ENCODE data around the gene RAD51B. TPM values are rescaled to one million over a fixed set of nuclear protein-coding genes. Genes with fewer than 3 reads are reported as not detected.
A peak's percentile ranks its signal among the peaks of the same experiment; 100 is the strongest.

RAD51B gene
- total and polyA plus RNA-seq, 9 donors, result 21.6 to 70.1 (median 35.1) TPM

DNA sequence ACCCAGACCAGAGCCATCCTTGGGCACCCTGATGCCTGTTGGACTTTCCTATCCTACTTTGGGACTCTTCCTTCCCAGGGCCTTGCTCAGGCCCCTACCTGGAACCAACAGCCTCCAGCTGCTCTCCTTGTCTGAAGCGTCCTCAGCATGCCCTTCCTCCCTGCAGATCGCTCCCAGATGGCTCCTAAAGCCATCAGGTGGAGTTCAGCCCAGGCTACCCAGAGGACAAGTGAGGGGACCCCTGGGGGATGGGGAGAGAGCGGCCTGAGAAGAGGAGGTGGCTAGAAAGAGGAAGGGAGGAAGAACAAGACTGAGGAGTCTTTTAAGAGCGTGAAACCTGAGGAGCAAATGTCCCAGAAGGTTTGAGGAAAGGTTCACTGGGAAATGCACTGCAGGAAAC, 736.7 kb downstream of the RAD51B start:
- DNase-seq, result no peak
- H3K9me3 ChIP-seq, result no peaks in the 10 kb centered on the region
- peaks cover 6% of the 10 kb centered on the region for H3K4me1 ChIP-seq (ENCODE audit: insufficient read depth)
- no peak overlapping the region for H3K27ac ChIP-seq
- H3K36me3 ChIP-seq, result no peaks in the 10 kb centered on the region
- intact Hi-C loops (cut with DNase I), result loop anchor here in 1 of 4 donors (10.0 kb wide), 1 partner anchor 109 kb away; no protein-coding TSS in a partner anchor
- TF ChIP-seq, protein P1, sequence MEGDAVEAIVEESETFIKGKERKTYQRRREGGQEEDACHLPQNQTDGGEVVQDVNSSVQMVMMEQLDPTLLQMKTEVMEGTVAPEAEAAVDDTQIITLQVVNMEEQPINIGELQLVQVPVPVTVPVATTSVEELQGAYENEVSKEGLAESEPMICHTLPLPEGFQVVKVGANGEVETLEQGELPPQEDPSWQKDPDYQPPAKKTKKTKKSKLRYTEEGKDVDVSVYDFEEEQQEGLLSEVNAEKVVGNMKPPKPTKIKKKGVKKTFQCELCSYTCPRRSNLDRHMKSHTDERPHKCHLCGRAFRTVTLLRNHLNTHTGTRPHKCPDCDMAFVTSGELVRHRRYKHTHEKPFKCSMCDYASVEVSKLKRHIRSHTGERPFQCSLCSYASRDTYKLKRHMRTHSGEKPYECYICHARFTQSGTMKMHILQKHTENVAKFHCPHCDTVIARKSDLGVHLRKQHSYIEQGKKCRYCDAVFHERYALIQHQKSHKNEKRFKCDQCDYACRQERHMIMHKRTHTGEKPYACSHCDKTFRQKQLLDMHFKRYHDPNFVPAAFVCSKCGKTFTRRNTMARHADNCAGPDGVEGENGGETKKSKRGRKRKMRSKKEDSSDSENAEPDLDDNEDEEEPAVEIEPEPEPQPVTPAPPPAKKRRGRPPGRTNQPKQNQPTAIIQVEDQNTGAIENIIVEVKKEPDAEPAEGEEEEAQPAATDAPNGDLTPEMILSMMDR (IDR thresholded peaks at IDR 0.05), result no peak
- no peak for TF ChIP-seq EP300 (IDR thresholded peaks at IDR 0.05)
- TF ChIP-seq POLR2A (IDR thresholded peaks at IDR 0.05), result no peak
- 96 to 99% (median 96%) methylated on average over 4 of the region's 4 CpGs for WGBS, 3 donors
- H3K27me3 ChIP-seq, result no peaks in the 10 kb centered on the region
- H3K4me3 ChIP-seq, result no peak overlapping the region

DNA sequence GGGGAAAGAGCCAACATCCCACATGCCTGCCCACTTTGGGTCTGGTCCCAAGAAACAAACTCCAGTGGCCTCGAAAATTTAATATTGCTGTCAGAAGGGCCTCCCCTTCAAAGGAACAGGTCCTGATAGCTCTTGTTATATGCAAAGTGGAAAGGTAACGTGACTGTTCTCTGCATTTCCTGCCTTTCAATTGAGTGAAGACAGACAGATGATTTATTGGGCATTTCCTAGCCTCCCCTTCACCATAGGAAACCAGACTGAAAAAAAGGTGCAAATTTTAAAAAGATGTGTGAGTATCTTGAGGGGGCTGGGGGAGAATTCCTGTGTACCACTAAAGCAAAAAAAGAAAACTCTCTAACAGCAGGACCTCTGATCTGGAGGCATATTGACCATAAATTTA, 738.1 kb downstream of the RAD51B start:
- H3K36me3 ChIP-seq, result no peaks in the 10 kb centered on the region
- H3K27ac ChIP-seq, result no peak overlapping the region
- WGBS, 3 donors, result 81 to 88% (median 82%) methylated on average over 2 of the region's 2 CpGs
- intact Hi-C loops (cut with DNase I), result loop anchor here in 1 of 4 donors (10.0 kb wide), 1 partner anchor 107 kb away; no protein-coding TSS in a partner anchor
- H3K9me3 ChIP-seq, result no peaks in the 10 kb centered on the region
- TF ChIP-seq EP300 (IDR thresholded peaks at IDR 0.05), result no peak
- TF ChIP-seq, protein P1 (IDR thresholded peaks at IDR 0.05), result no peak
- TF ChIP-seq POLR2A (IDR thresholded peaks at IDR 0.05), result no peak
- no peaks in the 10 kb centered on the region for H3K27me3 ChIP-seq
- peaks cover 15% of the 10 kb centered on the region for H3K4me1 ChIP-seq (ENCODE audit: insufficient read depth)
- no peak for DNase-seq
- no peak overlapping the region for H3K4me3 ChIP-seq

DNA sequence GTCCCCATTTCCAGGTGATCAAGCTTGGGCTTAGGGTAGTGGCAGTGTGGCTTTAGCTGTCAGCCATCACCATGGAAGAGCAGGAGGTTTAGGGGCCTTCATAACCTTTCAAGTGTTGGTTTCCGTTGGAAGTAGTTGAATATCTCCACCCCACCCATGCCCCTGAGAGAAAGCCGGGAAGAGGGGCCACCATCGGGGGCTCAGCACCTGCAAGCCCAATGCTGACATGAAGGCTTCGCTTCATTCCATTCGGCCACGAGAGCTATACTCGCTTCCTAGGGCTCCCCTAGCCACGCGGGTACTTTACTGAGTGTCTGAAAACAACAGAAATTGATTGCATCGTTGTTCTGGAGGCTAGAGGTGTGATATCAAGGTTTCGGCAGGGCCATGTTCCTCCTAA, 738.5 kb downstream of the RAD51B start:
- peak in 1 of 5 donors; percentile 14 for DNase-seq
- intact Hi-C loops (cut with DNase I), result loop anchor here in 1 of 4 donors (10.0 kb wide), 1 partner anchor 107 kb away; no protein-coding TSS in a partner anchor
- peaks cover 19% of the 10 kb centered on the region for H3K4me1 ChIP-seq (ENCODE audit: insufficient read depth)

DNA sequence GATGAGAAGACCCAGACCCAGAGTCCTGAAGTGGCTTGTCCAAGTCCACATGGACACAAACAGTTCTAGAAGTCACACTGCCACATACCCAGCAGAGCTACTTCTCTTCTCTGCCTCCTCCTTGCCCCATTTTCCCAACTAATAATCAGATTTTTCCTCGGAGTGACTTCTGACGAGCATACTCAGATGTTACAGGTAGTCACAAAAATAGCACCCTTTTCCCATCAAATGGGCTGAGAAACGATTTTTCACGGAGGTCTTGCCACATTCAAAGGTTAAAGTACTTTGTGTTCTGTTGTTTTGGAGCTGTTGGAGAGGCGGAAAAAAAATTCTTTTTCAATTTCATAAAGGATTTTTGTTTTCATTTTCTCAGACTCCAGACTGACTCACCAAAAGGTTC, 740.4 kb downstream of the RAD51B start:
- 52 to 55% (median 53%) methylated on average over 5 of the region's 5 CpGs for whole genome bisulfite sequencing, 3 donors
- peak overlapping the region; percentile 45 to 92 for H3K27ac ChIP-seq
- DNase-seq, result no peak

More for the DNA sequence above, 738.5 kb downstream of the RAD51B start:
- Histone ChIP-seq H3K4me3 (no peak overlapping the region), H3K27ac (no peak overlapping the region), H3K9me3 (no peaks in the 10 kb centered on the region), H3K36me3 (no peaks in the 10 kb centered on the region), H3K27me3 (no peaks in the 10 kb centered on the region)
- TF ChIP-seq, protein P1 (IDR thresholded peaks at IDR 0.05), result no peak
- no peak for TF ChIP-seq EP300 (IDR thresholded peaks at IDR 0.05)
- TF ChIP-seq POLR2A (IDR thresholded peaks at IDR 0.05), result no peak
- WGBS, 3 donors, result 93 to 95% (median 94%) methylated on average over 11 of the region's 11 CpGs

More for the DNA sequence above, 740.4 kb downstream of the RAD51B start:
- H3K4me3 ChIP-seq, result no peak overlapping the region
- no peaks in the 10 kb centered on the region for H3K9me3 ChIP-seq
- peaks cover 30% of the 10 kb centered on the region for H3K4me1 ChIP-seq (ENCODE audit: insufficient read depth)
- no peaks in the 10 kb centered on the region for H3K36me3 ChIP-seq
- intact Hi-C loops (cut with DNase I), result loop anchor here in 2 of 4 donors (10.0 kb wide), 2 partner anchors 95 to 105 kb away; no protein-coding TSS in a partner anchor
- no peak for TF ChIP-seq EP300 (IDR thresholded peaks at IDR 0.05)
- TF ChIP-seq, protein P1 (IDR thresholded peaks at IDR 0.05), result no peak
- TF ChIP-seq POLR2A (IDR thresholded peaks at IDR 0.05), result no peak
- no peaks in the 10 kb centered on the region for H3K27me3 ChIP-seq

All from ovary (tissue), 9 donors.